Natural killer cell (primary cell): Measurements from ENCODE around the gene ZNF8. TPM values are rescaled to one million over a fixed set of nuclear protein-coding genes. Genes with fewer than 3 reads are reported as not detected.

ENCODE experiments used
- ATAC-seq, 3 donors: fragments of 150-1000 bp in 2 of 3; fragments of 200-7000 bp in 1 of 3; cut with Tn5 transposase; 1 replicate in 1 of 3; 2 replicates in 2 of 3; pipeline ENCODE4 v1.10.0; 2021; ENCODE audit warnings: mild to moderate bottlenecking in 2 of 3, moderate library complexity in 2 of 3
- DNase-seq, 2 donors: peaks; one replicate each; pipeline versions ENCODE4 v3.0.0 to v3.0.0-alpha.2; 2013 to 2021; ENCODE audit warnings: mixed read lengths in 1 of 2
- H3K27ac ChIP-seq: one replicate; pipeline ENCODE4 v1.5.1; 2013; ENCODE audit warnings: mild to moderate bottlenecking, low read length
- H3K27me3 ChIP-seq: one replicate; pipeline ENCODE4 v1.6.1; 2013; ENCODE audit warnings: low read length; ENCODE audit not compliant: control insufficient read depth, insufficient read depth
- H3K36me3 ChIP-seq: one replicate; pipeline ENCODE4 v1.6.1; 2013; ENCODE audit warnings: low read length; ENCODE audit not compliant: control insufficient read depth, insufficient read depth
- H3K4me1 ChIP-seq: one replicate; pipeline ENCODE4 v1.6.1; 2013; ENCODE audit warnings: low read length; ENCODE audit not compliant: control insufficient read depth, insufficient read depth
- H3K4me3 ChIP-seq: one replicate; pipeline ENCODE4 v1.5.1; 2013; ENCODE audit warnings: low read length
- H3K9me3 ChIP-seq: one replicate; pipeline ENCODE4 v1.6.1; 2013; ENCODE audit warnings: low read length; ENCODE audit not compliant: control insufficient read depth, insufficient read depth
- H3K27ac Mint-ChIP-seq, 2 donors: one replicate each; pipeline ENCODE4 v1.8.0; 2022; ENCODE audit warnings: mild to moderate bottlenecking in 2 of 2, mixed read lengths in 2 of 2, moderate library complexity in 1 of 2
- H3K27me3 Mint-ChIP-seq, 2 donors: one replicate each; pipeline ENCODE4 v1.8.0; 2022; ENCODE audit warnings: low read depth in 2 of 2, mixed read lengths in 2 of 2
- H3K36me3 Mint-ChIP-seq: one replicate; pipeline ENCODE4 v1.8.0; 2022; ENCODE audit warnings: mixed read lengths
- H3K4me1 Mint-ChIP-seq, 2 donors: one replicate each; pipeline ENCODE4 v1.8.0; 2022; ENCODE audit warnings: mixed read lengths in 2 of 2
- H3K4me3 Mint-ChIP-seq: one replicate; pipeline ENCODE4 v1.8.0; 2022; ENCODE audit warnings: mild to moderate bottlenecking, moderate library complexity, mixed read lengths
- H3K9me3 Mint-ChIP-seq, 2 donors: one replicate each; pipeline ENCODE4 v1.8.0; 2022; ENCODE audit warnings: mixed read lengths in 2 of 2
- CTCF ChIP-seq: fragments of 200-600 bp; IDR thresholded peaks from one replicate; pipeline ENCODE4 v1.8.0; 2022; ENCODE audit warnings: antibody characterized with exemption
- WGBS: methylation state at CpG from one replicate; pipeline ENCODE4 v1.1.7; 2013; ENCODE audit warnings: missing lambda C conversion rate; ENCODE audit not compliant: insufficient coverage; 5-methylcytosine and 5-hydroxymethylcytosine counted together
- intact Hi-C: fragments of 100-400 bp; cut with micrococcal nuclease; formaldehyde crosslinking; loops from one replicate; pipeline ENCODE4 v1.14.2; 2022
- total RNA-seq, 4 donors: library from RNA; stranded (reverse); fragments of 120-200 nt in 1 of 4; gene quantifications; one replicate each; pipeline versions ENCODE4 v1.2.3 to v1.2.4, GENCODE V29; 2013 to 2022

Gene ZNF8
- total RNA-seq, 3 donors from 2014 or later (not counting 1 experiment from before 2014, with no cell fraction given): 6.4 to 8.7 (median 7.7) TPM

GRCh38 chr19:58328999-58329398, 50.2 kb downstream of the ZNF8 start:
- DNase-seq (peak in 1 of 2 donors; percentile 25), ATAC-seq (no peak)
- no peaks in the 10 kb centered on the region for H3K9me3 Mint-ChIP-seq
- H3K4me3 ChIP-seq: no peak overlapping the region
- H3K36me3 ChIP-seq: no peaks in the 10 kb centered on the region
- no peaks in the 10 kb centered on the region for H3K27me3 ChIP-seq
- peaks cover 29% of the 10 kb centered on the region for H3K4me1 ChIP-seq
- H3K9me3 ChIP-seq: no peaks in the 10 kb centered on the region
- intact Hi-C loops: loop anchor here (10.0 kb wide), 1 partner anchor 1924 kb away; the partner anchor contains the start of gene ZNF583
- H3K4me1 Mint-ChIP-seq: no peaks in the 10 kb centered on the region
- H3K4me3 Mint-ChIP-seq: no peak overlapping the region
- no peak for TF ChIP-seq CTCF
- H3K27ac ChIP-seq: no peak overlapping the region
- no peaks in the 10 kb centered on the region for H3K36me3 Mint-ChIP-seq
- H3K27me3 Mint-ChIP-seq: no peaks in the 10 kb centered on the region
- 70% methylated on average over 10 of the region's 10 CpGs for WGBS
- no peak overlapping the region for H3K27ac Mint-ChIP-seq

GRCh38 chr19:58330458-58330857, 51.7 kb downstream of the ZNF8 start:
- Histone ChIP-seq H3K4me3 (no peak overlapping the region), H3K27ac (no peak overlapping the region), H3K9me3 (no peaks in the 10 kb centered on the region), H3K4me1 (peaks cover 25% of the 10 kb centered on the region), H3K27me3 (no peaks in the 10 kb centered on the region), H3K36me3 (peaks cover 2% of the 10 kb centered on the region)
- intact Hi-C loops: no loop called here
- no peak for DNase-seq
- ATAC-seq: no peak
- H3K9me3 Mint-ChIP-seq: no peaks in the 10 kb centered on the region
- H3K36me3 Mint-ChIP-seq: no peaks in the 10 kb centered on the region
- no peak overlapping the region for H3K27ac Mint-ChIP-seq
- WGBS: 100% methylated on average over 4 of the region's 4 CpGs
- H3K4me3 Mint-ChIP-seq: no peak overlapping the region
- TF ChIP-seq CTCF: no peak
- no peaks in the 10 kb centered on the region for H3K4me1 Mint-ChIP-seq
- no peaks in the 10 kb centered on the region for H3K27me3 Mint-ChIP-seq

- no peak overlapping the region for H3K27ac Mint-ChIP-seq
- no peaks in the 10 kb centered on the region for H3K9me3 ChIP-seq
- H3K27me3 Mint-ChIP-seq: no peaks in the 10 kb centered on the region
- peaks cover 6% of the 10 kb centered on the region for H3K4me1 ChIP-seq
- intact Hi-C loops: no loop called here
- no CpG with 5 or more reads among the region's 1 CpG for WGBS
- H3K4me3 ChIP-seq: no peak overlapping the region
- no peaks in the 10 kb centered on the region for H3K27me3 ChIP-seq
- H3K36me3 Mint-ChIP-seq: no peaks in the 10 kb centered on the region
- no peak overlapping the region for H3K4me3 Mint-ChIP-seq
- no peaks in the 10 kb centered on the region for H3K9me3 Mint-ChIP-seq
- ATAC-seq: no peak
- no peak for TF ChIP-seq CTCF
- H3K27ac ChIP-seq: no peak overlapping the region
- H3K4me1 Mint-ChIP-seq: no peaks in the 10 kb centered on the region
- H3K36me3 ChIP-seq: peaks cover 2% of the 10 kb centered on the region
- DNase-seq: no peak
Measured at GRCh38 chr19:58332697-58333096, 53.9 kb downstream of the ZNF8 start.

- Histone ChIP-seq H3K36me3 (peaks cover 17% of the 10 kb centered on the region), H3K27ac (no peak overlapping the region), H3K4me3 (no peak overlapping the region), H3K4me1 (no peaks in the 10 kb centered on the region), H3K9me3 (no peaks in the 10 kb centered on the region), H3K27me3 (no peaks in the 10 kb centered on the region)
- Mint-ChIP-seq H3K9me3 (no peaks in the 10 kb centered on the region), H3K36me3 (peaks cover 2% of the 10 kb centered on the region), H3K27ac (no peak overlapping the region), H3K4me1 (no peaks in the 10 kb centered on the region), H3K4me3 (no peak overlapping the region), H3K27me3 (no peaks in the 10 kb centered on the region)
- intact Hi-C loops: no loop called here
- no peak for TF ChIP-seq CTCF
- ATAC-seq: no peak
- WGBS: 95% methylated on average over 19 of the region's 19 CpGs
- no peak for DNase-seq
Measured at GRCh38 chr19:58334691-58335249, 56.0 kb downstream of the ZNF8 start.
